GM12874 (cell line): ENCODE measurements around the gene DGUOK.

Experiments
- CTCF ChIP-seq: IDR thresholded peaks from 2 replicates; pipeline ENCODE4 v1.5.1; 2011; ENCODE audit warnings: low read depth, mild to moderate bottlenecking, control low read depth, low read length, moderate library complexity; ENCODE audit not compliant: insufficient read depth

DGUOK gene

DNA sequence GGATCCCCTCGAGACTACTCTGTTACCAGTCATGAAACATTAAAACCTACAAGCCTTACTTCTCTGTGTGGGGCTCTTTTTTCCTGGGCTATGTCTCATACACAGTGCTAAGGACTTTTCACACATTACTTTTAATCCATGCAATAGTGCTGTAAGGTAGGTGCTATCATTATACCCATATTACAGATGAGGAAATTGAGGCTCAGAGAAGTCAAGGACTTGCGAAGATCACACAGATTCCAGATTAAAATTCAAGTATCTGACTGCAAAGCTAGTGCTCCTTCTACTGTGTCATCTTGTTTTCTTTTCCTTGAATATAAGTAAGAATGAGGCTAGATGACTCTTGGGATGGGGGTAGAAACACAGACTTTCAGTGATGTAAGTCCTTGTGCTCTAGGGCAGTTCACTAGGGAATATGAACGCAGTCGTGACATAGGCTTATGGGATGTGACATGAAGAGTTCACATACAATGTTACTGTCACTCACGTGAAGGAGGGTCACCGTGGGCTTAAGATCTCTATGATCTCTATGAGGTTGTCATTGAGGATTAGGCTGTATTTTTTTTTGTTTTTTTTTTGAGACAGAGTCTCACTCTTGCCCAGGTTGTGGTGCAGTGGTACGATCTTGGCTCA, 7.0 kb upstream of the DGUOK start:
- no peak for TF ChIP-seq CTCF

- peak; percentile 42 for TF ChIP-seq CTCF
Measured at GRCh38 chr2:73920577-73921545, 5.8 kb upstream of the DGUOK start.

DNA sequence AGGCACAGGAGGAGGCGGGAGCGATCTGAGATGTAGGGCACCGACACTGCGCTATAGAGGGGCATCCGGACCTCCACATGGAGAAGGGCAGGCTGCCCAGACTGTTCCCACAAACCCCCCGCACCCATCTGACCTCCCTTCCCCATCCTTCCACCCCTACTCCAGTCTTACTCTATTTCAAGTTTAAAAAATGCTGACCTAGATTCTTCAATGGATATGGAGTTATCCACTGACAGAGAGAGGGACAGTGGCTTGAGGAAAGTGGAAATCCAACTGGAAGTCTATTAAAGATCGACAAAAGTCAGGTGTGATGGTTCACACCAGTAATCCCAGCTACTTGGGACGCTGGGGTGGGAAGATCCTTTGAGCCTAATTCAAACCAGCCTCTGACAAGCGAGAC, 5.1 kb upstream of the DGUOK start:
- TF ChIP-seq CTCF = no peak

DNA sequence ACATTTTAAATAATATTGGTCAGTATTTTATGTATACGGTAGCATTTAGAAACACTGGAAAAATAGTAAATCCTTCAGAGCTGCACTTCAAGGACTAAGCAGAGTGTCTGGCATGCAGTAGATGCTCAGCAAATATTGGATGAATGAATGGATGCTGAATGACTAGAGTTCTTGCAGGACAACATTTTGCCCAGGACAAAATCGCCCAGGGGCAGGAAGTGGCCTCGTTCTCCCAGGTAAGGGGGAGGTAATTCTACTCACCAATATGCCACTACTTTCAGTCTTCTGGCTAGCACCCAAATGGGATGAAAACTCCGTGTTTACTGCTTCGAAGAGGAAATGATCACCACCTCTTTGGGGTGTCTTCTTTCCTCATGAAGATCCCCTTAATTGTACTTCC, 4.0 kb upstream of the DGUOK start:
- no peak for TF ChIP-seq CTCF

GRCh38 chr2:73925033-73925704, 1.5 kb upstream of the DGUOK start:
- no peak for TF ChIP-seq CTCF

- no peak for TF ChIP-seq CTCF
Measured at GRCh38 chr2:73925853-73926492, 707 bp upstream of the DGUOK start.

DNA sequence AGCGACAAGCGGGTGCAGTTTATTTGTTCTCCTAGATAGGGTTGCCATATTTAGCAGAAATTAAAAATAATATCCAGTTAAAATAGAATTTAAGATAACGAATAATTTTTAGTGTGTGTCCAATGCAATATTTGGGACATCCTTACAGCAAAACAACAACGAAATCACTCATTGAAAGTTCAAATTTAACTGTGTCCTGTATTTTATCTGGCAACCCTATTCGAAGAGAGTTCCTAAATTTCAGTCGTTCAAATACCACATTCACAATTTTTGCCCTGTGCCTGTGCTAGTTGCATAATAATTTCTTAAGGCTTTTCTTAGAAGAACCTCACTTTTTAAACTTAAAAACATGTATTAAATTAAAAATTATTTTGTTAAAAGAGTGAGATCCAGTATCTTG, 664 bp downstream of the DGUOK start:
- no peak for TF ChIP-seq CTCF
